Activated T-helper 1 cell treated with Interleukin-2 at 50 U/mL for 16 hours (primary cell): Measurements from ENCODE around the gene RPTOR.

ENCODE experiments used
- DNase-seq: peaks from one replicate; pipeline ENCODE4 v3.0.0-alpha.2; 2020; ENCODE audit warnings: low read depth

Gene RPTOR

DNA sequence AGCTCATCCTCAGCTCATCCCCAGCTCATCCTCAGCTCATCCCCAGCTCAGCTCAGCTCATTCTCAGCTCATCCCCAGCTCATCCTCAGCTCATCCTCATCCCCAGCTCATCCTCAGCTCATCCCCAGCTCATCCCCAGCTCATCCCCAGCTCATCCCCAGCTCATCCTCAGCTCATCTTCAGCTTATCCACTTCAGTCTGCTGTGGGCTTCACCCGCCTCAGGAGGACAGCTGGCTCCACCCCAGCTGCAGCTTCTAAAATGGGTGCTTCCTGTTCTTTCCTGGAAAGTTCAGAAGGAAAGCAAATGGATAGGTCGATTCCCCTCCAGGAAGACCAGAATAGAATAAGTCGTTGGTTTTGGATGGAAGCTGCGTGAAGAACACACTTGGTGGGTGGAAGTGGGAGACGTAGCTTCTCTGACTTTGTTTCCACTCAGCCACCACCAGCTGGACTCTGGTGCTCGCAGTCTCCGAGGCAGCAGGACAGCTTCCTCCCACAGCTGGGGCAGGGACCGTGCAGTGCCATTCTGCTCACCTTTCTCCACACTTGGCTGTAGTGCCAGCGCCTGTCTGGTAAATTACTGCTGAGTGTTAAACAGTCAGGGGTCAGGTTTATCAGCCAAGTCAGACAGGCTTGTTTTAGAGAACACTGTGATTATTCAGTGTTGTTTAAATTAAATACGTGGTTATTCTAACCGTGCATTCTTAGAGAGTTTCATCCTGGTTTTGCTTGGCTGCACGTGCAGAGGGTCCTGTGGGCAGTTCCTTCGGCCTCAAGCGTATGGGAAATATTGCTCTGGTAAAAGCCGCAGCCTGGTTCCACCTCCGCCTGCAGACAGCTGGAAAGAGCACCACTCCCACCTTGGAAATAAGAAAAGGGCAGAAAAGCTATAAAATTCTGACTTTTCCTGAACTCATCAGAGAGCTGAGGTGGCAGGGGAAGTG is 386.0 kb downstream of the RPTOR start:
- DNase-seq, result no peak

- no peak for DNase-seq
These were observed 387.0 kb downstream of the RPTOR start for GRCh38 chr17:80931421-80932265.

DNA sequence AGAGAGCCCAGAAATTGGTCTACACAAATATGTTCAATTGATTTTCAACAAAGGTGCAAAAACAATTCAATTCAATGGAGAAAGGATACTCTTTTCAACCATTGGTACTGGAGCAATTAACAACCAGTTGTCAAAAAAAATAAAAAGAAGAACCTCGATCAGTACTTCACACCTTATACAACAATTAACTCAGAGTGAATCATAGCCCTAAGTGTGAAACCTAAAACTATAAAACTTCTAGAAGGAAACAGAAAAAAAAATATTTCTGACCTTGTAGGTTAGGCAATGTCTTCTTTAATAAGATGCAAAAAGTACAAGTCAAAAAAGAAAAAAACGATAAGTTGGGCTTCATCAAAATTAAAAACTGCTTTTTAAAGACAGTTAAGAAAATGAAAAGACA is 390.9 kb downstream of the RPTOR start:
- no peak for DNase-seq

DNA sequence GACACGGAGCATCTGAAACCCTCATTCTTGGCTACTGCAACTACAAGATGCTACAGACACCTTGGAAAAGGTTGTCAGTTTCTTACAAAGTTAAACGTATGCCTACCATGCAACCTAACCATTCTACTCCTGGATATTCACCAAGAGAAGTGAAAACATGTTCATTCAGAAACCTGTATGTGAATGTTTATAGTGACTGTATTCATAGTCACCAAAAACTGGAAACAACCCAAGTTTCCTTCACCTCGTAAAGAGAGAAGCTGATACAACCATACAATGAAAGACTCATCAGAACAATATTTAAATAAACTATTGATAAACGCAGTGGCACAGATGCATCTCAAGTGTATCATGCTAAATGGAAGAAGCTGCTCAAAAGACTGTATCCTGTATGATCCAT is 391.6 kb downstream of the RPTOR start:
- no peak for DNase-seq

- DNase-seq, result no peak
These were observed 392.1 kb downstream of the RPTOR start for GRCh38 chr17:80936723-80937122.

DNA sequence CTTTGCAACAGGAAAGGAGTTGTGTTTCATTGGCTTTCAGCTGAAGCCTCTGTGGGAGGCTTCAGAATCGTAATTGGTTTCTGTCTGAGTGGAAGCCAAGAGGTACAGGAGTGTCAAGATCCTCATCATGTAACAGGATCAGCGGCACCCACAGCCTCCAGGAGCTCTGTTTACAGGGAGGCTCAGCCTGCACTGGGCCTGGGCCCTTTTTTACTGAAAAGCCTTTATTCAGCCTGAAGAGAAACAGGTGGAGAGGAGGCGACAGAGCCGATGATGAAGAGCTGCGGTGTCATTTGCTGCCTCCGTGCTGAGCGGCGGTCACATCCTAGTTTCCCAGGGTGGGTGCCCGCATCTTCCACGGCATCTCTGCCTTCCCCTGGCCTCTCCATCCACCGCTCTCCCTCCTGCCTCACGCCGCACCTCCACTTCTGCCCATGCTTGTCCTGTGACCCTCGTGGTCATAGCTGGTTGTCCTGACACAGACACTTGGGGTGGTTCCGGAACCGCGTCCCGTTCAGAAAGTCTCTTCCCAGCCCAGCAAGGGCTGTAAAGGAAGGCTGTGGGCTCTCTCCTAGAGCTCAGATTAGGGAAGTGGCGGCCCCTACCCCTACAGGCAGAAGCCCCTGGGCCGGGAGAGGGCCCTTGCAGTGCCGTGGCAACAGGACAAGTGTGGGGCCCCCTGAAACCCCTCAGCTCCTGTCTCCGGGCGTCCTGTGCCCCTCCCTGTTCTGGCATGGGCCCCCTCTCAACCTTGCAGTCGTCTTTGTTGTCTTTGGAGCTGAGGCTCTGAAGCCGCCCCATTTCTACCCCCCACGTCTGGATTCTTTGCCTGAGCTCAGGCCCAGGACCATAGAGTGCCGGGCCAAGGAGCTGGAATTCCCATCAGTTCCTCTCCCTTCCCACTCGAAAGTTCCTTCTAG is 393.1 kb downstream of the RPTOR start:
- no peak for DNase-seq

- peak; percentile 11 for DNase-seq
These were observed 393.9 kb downstream of the RPTOR start for GRCh38 chr17:80938556-80938955.

GRCh38 chr17:80939151-80940145 is 394.8 kb downstream of the RPTOR start:
- DNase-seq, result no peak

- no peak for DNase-seq
These were observed 395.8 kb downstream of the RPTOR start for GRCh38 chr17:80940171-80941123.

DNA sequence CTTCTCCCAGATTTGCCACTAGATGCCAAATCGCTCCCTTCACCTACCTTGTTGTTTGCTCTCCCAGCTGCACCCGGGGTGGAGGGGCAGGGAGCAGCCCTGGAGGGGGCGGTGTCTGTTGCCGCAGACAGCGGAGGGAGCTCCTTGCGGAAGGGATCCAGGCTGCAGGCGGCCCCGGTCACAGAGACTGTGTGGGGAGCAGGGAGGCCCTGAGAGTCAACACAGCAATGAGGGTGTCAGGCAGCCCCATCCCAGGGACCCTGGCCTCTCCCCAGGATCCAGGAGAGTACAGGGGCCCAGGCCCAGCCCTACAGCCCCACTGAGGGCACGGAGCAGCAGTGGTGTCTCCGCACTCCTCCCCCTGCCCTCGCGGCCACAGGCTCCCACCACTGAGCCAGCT is 396.5 kb downstream of the RPTOR start:
- no peak for DNase-seq

DNA sequence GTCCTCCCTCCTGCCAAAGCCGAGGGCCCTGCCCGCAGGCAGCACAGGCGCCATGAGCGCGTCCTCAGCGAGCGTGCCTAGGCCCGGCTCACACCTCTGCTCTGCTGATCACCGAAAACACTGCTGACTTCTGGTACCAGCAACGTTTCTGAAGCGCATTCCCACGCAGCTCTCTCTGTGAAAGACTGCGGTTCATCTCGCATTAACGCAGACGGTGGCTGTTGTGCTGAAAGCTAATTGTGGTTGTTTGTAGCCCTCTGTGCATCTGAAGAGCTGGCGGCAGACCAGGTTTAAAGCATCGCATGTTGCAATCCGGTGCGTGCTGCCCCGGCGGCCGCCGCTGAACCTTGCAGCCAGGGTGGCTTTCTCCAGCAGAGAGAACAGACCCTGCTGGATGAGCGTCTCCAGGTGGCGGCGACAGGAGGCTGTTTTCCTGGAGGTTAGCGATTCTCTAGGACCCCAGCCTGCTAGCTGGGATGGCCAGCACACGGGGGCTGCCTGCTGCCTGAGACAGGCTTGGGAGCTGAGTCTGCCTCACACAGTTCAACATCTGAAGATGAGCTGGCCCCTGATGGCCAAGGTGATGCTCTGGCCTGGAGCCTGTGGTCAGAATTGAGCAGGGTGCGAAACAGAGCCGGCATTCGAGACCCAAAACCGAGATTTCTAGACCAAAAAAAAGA is 397.2 kb downstream of the RPTOR start:
- DNase-seq, result no peak

DNA sequence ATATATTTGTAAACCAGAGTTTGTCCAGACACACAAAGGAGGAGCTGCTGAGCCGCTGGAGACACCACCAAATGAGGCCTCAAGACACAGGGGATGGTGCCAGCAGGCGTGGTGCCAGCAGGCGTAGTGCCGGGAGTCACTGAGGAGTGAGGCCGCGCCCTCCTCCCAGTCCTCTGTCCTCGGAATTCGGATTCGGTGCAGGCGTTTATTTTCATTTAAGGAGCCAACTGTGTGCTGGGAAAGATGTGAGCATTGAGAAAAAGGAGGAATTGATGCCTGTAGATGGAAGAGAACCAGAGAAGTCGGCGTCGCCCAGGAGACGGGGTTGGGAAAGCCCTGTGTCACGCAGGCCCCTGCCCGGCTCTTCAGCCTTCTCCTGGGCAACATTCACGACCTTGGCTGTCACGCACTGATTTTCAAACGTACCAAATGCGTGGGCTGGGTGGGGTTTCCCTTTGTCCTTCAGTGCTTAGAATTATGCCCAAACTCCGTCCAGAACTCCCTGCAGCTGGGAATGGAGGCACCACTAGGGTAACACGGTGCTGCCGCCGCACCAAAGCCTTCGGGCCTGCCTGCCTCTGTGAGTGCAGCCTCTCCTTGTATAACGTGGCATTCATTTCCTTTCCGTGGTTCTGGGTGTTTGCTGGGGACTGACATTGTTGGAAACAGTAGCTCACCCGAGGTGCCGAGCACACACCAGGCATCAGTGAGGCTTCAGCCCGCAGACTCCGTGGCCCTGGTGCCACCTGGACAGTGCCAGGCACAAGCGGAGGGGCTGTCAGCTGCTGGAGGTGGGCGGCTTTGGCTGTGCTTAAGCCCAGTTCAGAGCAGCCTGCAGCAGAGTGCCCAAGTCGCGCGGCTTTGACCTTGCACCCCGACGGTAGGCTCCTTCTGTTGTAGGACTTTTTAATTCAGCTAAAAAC is 398.0 kb downstream of the RPTOR start:
- DNase-seq, result no peak

- DNase-seq, result no peak
These were observed 398.9 kb downstream of the RPTOR start for GRCh38 chr17:80943346-80944145.

DNA sequence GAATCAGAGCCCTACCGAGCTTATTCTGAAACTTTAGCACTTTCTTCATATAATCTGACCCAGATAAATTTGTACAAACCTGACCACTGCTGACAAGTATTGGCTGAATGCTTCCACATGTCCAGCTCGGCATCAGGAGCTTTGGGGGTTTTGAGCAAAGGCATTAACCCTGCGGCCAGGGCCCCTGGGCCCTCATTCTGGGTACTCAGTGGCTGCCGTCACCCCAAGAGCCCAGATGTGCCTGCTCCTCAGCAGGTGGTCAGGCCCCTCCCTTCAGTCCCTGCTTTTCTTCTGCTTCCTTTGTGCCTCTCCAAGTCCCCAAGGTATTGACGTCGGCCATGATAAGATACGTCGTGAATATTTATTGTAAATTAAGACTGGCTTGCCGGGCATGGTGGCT is 399.7 kb downstream of the RPTOR start:
- DNase-seq, result no peak

DNA sequence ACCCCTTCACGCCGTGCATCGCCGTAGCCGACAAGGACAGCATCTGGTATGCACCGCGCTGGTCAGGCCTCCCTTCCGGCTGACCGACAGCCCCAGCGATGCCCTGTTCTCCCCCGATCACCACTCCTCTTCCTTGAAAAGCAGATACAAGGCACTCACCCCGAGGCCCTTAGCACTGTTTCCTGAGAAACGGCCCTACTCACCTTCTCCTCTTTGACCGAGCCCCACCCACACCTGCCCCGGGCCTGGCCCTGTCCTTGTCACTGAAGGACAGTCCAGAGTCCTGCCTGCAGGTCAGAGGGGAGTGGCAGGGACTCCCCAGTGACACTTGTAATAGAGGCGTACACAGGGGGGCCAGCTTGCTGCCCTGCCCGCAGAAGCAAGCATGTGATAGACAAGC is 401.1 kb downstream of the RPTOR start:
- no peak for DNase-seq

DNA sequence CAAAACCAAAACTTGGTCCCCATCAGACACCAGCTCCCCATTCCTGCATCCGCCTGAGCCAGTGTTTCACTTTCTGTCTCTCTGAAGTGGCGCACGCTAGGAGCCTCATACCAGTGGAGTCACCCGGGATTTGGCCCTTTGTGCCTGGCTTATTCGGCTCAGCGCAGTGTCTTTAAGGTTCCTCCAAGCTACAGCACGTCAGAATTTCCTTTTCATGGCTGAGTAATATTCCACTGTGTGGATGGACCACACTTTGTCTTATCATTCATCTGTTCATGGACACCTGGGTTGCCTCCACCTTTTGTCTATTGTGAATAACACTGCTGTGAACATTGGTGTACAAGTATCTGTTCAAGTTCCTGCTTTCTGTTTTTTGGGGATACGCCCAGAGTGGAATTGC is 401.8 kb downstream of the RPTOR start:
- no peak for DNase-seq
